MV-4-11 (cell line): ENCODE results near the gene RNF224.

ENCODE experiments used
- DNase-seq: peaks from one replicate; lab custom pipeline; 2025; lab: John Stamatoyannopoulos, UW

RNF224 gene

DNA sequence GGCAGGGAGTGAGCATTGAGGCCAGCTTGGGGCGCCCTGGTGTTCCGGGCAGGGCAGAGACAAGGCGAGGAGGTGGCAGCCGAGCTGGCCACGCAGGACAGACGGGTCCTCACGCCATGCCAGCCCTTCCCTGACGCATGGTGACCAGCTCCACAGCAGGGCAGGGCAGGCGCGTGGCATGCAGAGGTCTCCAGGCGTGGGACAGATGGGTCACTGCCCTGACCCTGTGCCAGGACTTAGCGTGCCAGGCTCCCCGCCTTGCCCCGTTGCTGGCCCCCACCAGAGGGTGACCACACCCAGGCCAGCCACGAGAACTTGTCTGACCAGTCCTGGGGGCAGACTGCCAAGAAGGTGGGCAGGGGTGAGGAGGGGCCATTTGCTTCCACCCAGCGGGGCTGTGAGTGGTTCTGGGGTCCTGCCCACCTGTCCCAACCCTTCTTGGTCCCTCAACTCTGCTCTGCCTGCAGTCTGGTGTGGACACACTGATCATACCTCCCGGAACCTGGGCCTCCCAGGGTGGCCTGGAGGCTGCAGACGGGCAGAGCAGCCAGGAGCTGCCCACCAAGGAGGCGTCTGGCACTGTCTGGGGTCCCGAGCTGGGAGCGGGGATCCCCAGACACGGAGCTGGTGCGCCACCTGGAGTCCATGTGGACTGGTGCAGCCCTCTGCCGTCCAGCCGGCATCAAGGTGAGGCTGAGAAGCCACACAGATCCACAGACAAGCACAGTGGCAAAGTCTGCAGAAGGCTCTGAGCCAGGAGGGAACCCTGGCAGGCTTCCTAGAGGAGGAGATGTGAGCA, at the start of gene RNF224:
TSS of gene RNF224 (plus strand) at position 449 of the 799 bp plus-strand sequence. CDS start 834 bp downstream, outside the sequence.
- DNase-seq, result peak; percentile 46

DNA sequence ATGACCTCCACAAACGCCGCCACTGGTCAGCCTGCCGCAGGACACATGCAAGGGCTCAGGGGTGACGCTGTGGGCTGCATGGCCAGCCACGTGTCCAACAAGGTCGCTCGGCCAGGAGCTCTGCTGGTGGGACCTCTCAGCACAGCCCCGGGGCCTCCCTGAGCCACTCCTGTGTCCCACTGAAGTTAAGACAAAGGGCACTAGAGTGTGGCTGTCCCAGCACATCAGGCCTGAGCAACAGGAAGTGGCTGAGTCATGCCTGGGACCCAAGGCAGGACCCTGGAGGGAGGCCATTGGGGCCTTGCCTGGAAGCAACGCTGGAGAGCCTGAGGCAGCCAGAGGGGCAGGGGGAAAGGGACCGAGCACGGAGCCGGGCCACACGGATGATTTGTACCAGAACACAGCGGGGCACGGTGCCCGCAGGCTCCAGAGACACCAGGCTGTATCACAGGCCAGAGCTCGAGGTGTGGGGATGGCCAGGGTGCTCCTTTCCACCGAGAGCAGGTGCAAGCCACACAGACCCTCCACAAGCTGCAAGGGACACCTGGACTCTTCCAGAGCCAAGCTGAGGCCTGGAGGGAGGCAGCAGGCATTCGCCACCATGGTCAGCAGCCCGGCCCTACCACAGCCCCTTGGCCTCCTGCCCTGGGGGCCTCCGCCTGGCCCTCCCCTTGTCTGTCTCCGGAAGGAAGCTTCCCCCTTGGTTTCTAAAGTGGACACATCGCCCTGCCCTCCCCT, 48.9 kb upstream of the RNF224 start:
- DNase-seq, result peak; percentile 36

DNA sequence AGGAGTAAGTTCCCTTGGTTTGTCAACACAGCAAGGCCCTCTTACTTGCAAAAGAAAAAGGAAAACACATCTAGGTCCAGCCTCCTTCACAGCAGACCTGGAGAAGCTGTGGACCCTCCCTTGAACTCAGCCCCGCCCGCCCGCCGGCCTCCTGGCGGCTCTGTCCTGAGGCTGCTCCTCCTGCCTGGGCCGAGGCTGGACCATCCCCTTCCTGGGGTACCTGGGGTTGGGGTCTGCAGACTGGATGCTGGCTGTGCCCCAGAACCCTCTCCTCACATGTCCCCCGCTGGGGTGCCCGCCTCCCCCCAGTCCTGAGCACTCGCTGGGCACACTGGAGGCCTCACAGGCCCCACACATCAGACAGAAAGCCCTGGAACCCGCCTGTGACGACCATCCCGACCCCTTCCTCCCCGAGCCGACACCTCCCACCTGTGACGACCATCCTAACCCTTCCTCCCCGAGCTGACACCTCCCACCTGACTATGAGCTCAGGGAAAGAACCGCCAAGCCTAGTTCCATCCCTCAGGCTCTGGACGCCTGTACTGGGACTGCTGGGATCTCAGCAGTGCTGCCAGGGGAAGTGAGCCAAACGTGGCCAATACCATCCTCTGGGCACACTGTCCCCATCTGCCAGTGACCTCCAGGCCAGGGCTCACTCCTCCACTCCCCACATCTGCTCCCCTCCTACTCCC, 48.2 kb upstream of the RNF224 start:
- DNase-seq, result no peak

GRCh38 chr9:137179761-137180160, 47.5 kb upstream of the RNF224 start:
- no peak for DNase-seq

GRCh38 chr9:137180491-137180890, 46.8 kb upstream of the RNF224 start:
- DNase-seq, result no peak

GRCh38 chr9:137181680-137182079, 45.6 kb upstream of the RNF224 start:
- no peak for DNase-seq

GRCh38 chr9:137182836-137183235, 44.5 kb upstream of the RNF224 start:
- DNase-seq, result no peak

- DNase-seq, result no peak
These were observed 43.2 kb upstream of the RNF224 start for GRCh38 chr9:137183980-137184595.

- DNase-seq, result no peak
These were observed 42.2 kb upstream of the RNF224 start for GRCh38 chr9:137184881-137185660.

DNA sequence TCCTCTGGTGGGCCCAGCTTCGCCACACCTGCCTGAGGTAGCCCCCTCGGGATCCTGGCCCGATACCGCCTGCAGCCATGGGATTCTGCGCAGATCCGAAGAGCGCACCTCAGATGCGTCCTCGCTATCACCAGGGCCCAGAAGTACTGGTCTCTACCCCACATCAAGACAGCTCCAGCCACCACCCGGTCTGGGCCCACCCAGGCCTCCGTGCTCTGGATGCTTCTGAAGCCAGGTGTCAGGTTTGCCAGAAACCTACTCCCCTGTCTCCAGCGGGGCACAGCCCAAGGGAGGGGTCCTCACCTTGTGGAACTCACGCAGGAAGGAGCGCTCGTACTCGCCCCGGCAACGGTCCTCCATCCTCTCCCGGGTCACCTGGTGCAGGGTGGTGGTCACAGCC, 41.4 kb upstream of the RNF224 start:
- DNase-seq, result no peak

- no peak for DNase-seq
These were observed 40.9 kb upstream of the RNF224 start for GRCh38 chr9:137186385-137186784.

DNA sequence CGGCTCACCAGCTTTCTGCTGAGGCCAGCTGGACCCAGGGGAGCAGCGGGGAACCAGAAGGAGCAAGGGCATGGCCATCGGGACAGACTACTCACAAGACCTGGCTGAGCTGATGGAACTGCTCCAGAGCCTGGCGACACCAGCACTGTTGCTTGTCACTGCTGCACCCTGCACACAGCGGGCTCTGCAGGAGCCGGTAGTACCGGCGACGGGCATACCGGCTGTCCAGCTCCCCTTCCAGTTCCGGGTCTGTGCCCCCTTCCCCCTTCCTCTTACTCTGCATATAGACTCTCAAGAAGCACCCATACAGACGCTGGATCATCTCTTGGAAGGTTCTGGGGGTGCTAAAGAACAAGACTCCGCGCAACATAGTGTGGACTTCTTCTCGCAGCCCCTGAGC, 39.9 kb upstream of the RNF224 start:
- no peak for DNase-seq

- no peak for DNase-seq
These were observed 39.2 kb upstream of the RNF224 start for GRCh38 chr9:137188086-137188489.

- peak; percentile 88 for DNase-seq
These were observed 38.6 kb upstream of the RNF224 start, which contains the start of the genes ANAPC2 and SSNA1 for GRCh38 chr9:137188490-137189296. TSS of gene ANAPC2 (minus strand) at chr9:137188560. CDS start at chr9:137188532, 28 bp downstream. TSS of gene SSNA1 (plus strand) at chr9:137188676. CDS start at chr9:137188727, 51 bp downstream.

DNA sequence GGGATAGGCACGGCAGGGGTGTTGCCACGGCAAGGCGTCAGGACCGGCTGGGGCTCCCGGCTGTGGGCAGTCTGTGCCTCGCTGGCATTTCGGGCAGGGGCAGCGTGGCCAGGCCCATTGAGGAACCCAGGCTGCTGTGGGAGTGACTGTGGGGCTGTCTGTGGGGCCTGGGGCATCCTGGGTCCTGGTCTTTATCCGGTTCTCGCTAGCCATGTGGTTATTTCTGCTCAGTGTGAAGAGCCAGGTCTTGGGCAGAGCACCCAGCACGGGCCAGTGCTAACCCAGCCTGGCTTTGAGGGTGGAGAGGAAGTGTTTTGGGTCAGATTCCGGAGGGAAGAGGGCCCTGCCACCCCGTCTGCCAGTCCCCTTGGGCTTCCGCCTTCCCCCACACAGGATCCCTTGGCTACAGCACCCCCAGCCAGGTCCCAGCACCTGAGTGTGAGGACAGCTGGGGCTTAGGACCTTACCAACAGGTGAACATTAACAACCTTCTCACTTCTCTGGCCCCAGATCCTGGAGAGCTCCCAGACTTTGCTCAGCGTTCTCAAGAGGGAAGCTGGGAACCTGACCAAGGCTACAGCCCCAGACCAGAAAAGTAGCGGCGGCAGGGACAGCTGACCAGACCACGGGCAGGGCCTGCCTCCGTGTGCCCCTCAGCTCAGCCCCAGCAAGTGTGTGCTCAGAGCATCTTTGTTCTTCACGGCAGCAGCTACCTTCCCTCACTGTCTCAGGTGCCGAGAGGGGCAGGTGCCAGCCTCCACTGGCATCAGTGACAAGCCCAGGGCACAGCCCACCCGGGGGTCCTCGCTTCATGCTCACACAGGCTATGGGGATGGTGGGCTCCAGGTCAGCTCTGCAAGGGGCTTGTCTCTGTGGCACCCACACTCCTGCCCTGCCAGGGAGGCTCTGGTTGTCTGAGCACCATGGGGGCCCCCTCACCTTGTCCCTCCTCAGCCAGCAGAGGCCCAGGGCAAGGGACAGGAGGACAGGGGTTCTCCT, 37.7 kb upstream of the RNF224 start:
- DNase-seq, result no peak

GRCh38 chr9:137190315-137190856, 36.9 kb upstream of the RNF224 start:
- DNase-seq, result no peak

DNA sequence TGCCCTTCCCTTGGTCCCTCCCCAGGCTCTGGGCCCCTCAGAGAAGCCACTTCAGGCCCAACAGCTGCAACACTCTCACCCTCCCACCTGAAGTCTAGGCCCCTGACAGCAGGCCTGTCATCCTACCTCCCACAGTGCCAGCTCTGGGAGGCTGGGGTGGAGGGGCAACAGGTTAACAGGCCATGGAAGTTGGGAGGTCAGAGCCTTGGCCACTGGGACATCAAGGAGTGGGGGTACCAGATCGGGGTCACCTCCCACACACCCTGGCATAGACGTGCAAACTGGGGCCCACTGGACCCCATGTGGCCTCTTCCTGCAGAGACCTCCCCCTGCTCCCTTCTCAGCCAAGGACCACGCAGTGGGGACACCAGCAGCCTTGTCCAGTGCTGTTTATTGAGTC, 36.1 kb upstream of the RNF224 start:
- DNase-seq, result no peak

GRCh38 chr9:137191691-137192447, 35.4 kb upstream of the RNF224 start:
- no peak for DNase-seq
